K562 (cell line): ENCODE measurements around the gene PPP1R3G. TPM values are rescaled to one million over a fixed set of nuclear protein-coding genes. Genes with fewer than 3 reads are reported as not detected.

Source experiments
- ATAC-seq: fragments of 200-7000 bp; cut with Tn5 transposase; 3 replicates; pipeline ENCODE4 v1.9.1; 2020; ENCODE audit warnings: moderate library complexity
- BruUV-seq: library from RNA; stranded (reverse); fragments of 400-500 nt; replicated peaks from 2 replicates; lab custom pipeline; 2021; lab: Mats Ljungman, UMichigan
- CTCF ChIA-PET: fragments of 300-600 bp; formaldehyde crosslinking; extraction: SDS; loops from one replicate; lab custom pipeline; 2021; ENCODE audit warnings: low intra/inter-chr PET ratio; lab: Yijun Ruan, JAX
- POLR2A ChIA-PET: fragments of 300-600, 350-650 bp; sonication (Branson Sonifier 250); formaldehyde crosslinking; extraction: SDS; loops from one replicate; lab custom pipeline; 2021; ENCODE audit warnings: antibody characterized with exemption, inconsistent platforms; lab: Yijun Ruan, JAX
- DNase-seq, 4 experiments: peaks; one replicate each; pipeline versions ENCODE4 v3.0.0 to v3.0.0-alpha.2; 2011 to 2018; ENCODE audit warnings: low spot score in 3 of 4, mixed read lengths in 3 of 4; ENCODE audit errors: extremely low read depth in 1 of 4
- FAIRE-seq: peaks from 2 replicates; lab custom pipeline; 2011; peaks lifted over from hg19 to GRCh38; lab: Jason Lieb, UNC
- H2AFZ ChIP-seq: 2 replicates; pipeline ENCODE4 v1.6.0; 2011; ENCODE audit warnings: low read depth, low read length, control low read depth, inconsistent platforms
- H3K27ac ChIP-seq: fragments of 200-600 bp; 3 replicates; pipeline ENCODE4 v1.8.0; 2011; ENCODE audit warnings: low read depth, mild to moderate bottlenecking, control low read depth, inconsistent platforms, low read length, moderate library complexity, mixed read lengths; ENCODE audit errors: extremely low read depth
- H3K27me3 ChIP-seq, 2 experiments: fragments of 300-600 bp in 1 of 2; 2 replicates in 1 of 2; 3 replicates in 1 of 2; pipeline versions ENCODE4 v1.6.0 to v1.8.0; 2011; ENCODE audit warnings: inconsistent platforms in 2 of 2, low read length in 2 of 2, mild to moderate bottlenecking in 1 of 2, mixed read lengths in 1 of 2, moderate library complexity in 1 of 2; ENCODE audit not compliant: control insufficient read depth in 2 of 2, insufficient read depth in 2 of 2
- H3K36me3 ChIP-seq: fragments of 300-600 bp; 3 replicates; pipeline ENCODE4 v1.8.0; 2011; ENCODE audit warnings: mild to moderate bottlenecking, low read length, inconsistent platforms; ENCODE audit not compliant: control insufficient read depth, insufficient read depth
- H3K4me1 ChIP-seq, 2 experiments: fragments of 200-600 bp in 1 of 2; replicated peaks in 1 of 2; 2 replicates in 1 of 2; 3 replicates in 1 of 2; pipeline versions ENCODE4 v1.5.1 to v1.8.0; 2011; ENCODE audit warnings: inconsistent platforms in 2 of 2, low read length in 2 of 2, mild to moderate bottlenecking in 1 of 2, mixed read lengths in 1 of 2, moderate library complexity in 1 of 2; ENCODE audit not compliant: control insufficient read depth in 2 of 2, insufficient read depth in 2 of 2
- H3K4me2 ChIP-seq: 2 replicates; pipeline ENCODE4 v1.6.1; 2011; ENCODE audit warnings: low read length, control low read depth, inconsistent platforms, mixed read lengths; ENCODE audit not compliant: insufficient read depth
- H3K4me3 ChIP-seq: fragments of 200-600 bp; sonication (generic), shearing (Covaris generic); 2 replicates; pipeline ENCODE4 v1.5.1; 2016; ENCODE audit warnings: control low read depth, inconsistent platforms
- H3K79me2 ChIP-seq: fragments of 200-600 bp; 3 replicates; pipeline ENCODE4 v1.8.0; 2011; ENCODE audit warnings: low read length, inconsistent platforms; ENCODE audit not compliant: control insufficient read depth, insufficient read depth
- H3K9ac ChIP-seq, 2 experiments: 2 replicates each; pipeline versions ENCODE4 v1.6.0 to v1.6.1; 2011; ENCODE audit warnings: low read depth in 2 of 2, low read length in 2 of 2, control low read depth in 1 of 2, inconsistent platforms in 1 of 2, mild to moderate bottlenecking in 1 of 2, mixed read lengths in 1 of 2; ENCODE audit not compliant: insufficient read depth in 1 of 2
- H3K9me1 ChIP-seq: one replicate; pipeline ENCODE4 v1.6.0; 2011; ENCODE audit warnings: inconsistent platforms, mild to moderate bottlenecking, low read length, moderate library complexity; ENCODE audit not compliant: control insufficient read depth, insufficient read depth
- H3K9me3 ChIP-seq: replicated peaks from 2 replicates; pipeline ENCODE4 v1.5.1; 2011; ENCODE audit warnings: low read depth, low read length, inconsistent platforms; ENCODE audit not compliant: control insufficient read depth, insufficient read depth
- H4K20me1 ChIP-seq: replicated peaks from 2 replicates; pipeline ENCODE4 v1.6.1; 2011; ENCODE audit warnings: low read length, inconsistent platforms, mixed read lengths; ENCODE audit not compliant: control insufficient read depth, insufficient read depth
- MAZ ChIP-seq, 2 experiments: fragments of 450-650 bp in 1 of 2; sonication (generic) in 1 of 2; formaldehyde crosslinking; IDR thresholded peaks in 1 of 2; conservative IDR thresholded peaks in 1 of 2; 2 replicates each; pipeline versions ENCODE4 v1.4.0 to v1.5.0; 2020; ENCODE audit warnings: mild to moderate bottlenecking in 1 of 2, missing genetic modification reagents in 1 of 2
- MTA2 ChIP-seq: fragments of 450-650 bp; IDR thresholded peaks from 2 replicates; pipeline ENCODE4 v1.6.1; 2016; ENCODE audit warnings: low read depth
- NCOA2 ChIP-seq, 2 experiments: fragments of 450-650 bp; IDR thresholded peaks; 2 replicates each; pipeline ENCODE4 v1.6.1; 2018; ENCODE audit warnings: mild to moderate bottlenecking in 2 of 2, moderate library complexity in 1 of 2; ENCODE audit not compliant: partially characterized antibody in 2 of 2
- POLR2A ChIP-seq: fragments of 450-650 bp; conservative IDR thresholded peaks from 2 replicates; pipeline ENCODE4 v1.6.1; 2016
- RNF2 ChIP-seq: sonication (generic); IDR thresholded peaks from 2 replicates; pipeline ENCODE4 v1.6.1; 2016
- TCF3 ChIP-seq: sonication (generic); formaldehyde crosslinking; IDR thresholded peaks from 2 replicates; pipeline ENCODE4 v1.4.0; 2020; ENCODE audit warnings: mild to moderate bottlenecking, missing genetic modification reagents
- WGBS: fragments of 100-300 bp; shearing (Covaris generic); methylation state at CpG from one replicate; pipeline ENCODE4 v1.1.6; 2016; ENCODE audit warnings: low coverage, mixed read lengths; ENCODE audit not compliant: insufficient coverage; ENCODE audit errors: missing lambda C conversion rate; 5-methylcytosine and 5-hydroxymethylcytosine counted together
- in situ Hi-C: fragments of 300-500 bp; cut with MboI; formaldehyde crosslinking; loops from 4 replicates; pipeline ENCODE4 v1.15.0; 2018; ENCODE audit warnings: inconsistent platforms, mixed read lengths
- intact Hi-C: fragments of 100-400 bp; cut with micrococcal nuclease; formaldehyde crosslinking; loops from 2 replicates; pipeline ENCODE4 v1.14.2; 2022
- polyA plus RNA-seq, 8 experiments: library from polyadenylated mRNA; depleted of rRNA in 4 of 8; stranded (reverse) in 5 of 8; unstranded in 3 of 8; fragments of >200 nt; fragmentation: Nextera tagmentation in 2 of 8; fragmentation: Illumina TruSeq in 1 of 8; extraction: Ambion mirVana in 2 of 8; extraction: Trizol in 1 of 8; gene quantifications; 2 replicates each; pipeline versions ENCODE4 v1.2.1 to v1.2.3, GENCODE V29; 2011 to 2014; ENCODE audit warnings: inconsistent platforms in 1 of 8, missing spikeins in 1 of 8
- total RNA-seq, 7 experiments: library from RNA; depleted of rRNA in 6 of 7; stranded (reverse); fragments of >200 nt in 6 of 7; fragmentation: Illumina TruSeq in 2 of 7; extraction: Trizol in 2 of 7; gene quantifications; 2 replicates each; pipeline versions ENCODE4 v1.2.1 to v1.2.3, GENCODE V29; 2011 to 2021; ENCODE audit warnings: low replicate concordance in 1 of 7

Gene PPP1R3G
- total and polyA plus RNA-seq, 9 of the 15 experiments (the other 6 are each of a cell fraction or from before 2014, with no cell fraction given): 0.01 to 0.13 (median 0.01) TPM; not detected in 4

DNA sequence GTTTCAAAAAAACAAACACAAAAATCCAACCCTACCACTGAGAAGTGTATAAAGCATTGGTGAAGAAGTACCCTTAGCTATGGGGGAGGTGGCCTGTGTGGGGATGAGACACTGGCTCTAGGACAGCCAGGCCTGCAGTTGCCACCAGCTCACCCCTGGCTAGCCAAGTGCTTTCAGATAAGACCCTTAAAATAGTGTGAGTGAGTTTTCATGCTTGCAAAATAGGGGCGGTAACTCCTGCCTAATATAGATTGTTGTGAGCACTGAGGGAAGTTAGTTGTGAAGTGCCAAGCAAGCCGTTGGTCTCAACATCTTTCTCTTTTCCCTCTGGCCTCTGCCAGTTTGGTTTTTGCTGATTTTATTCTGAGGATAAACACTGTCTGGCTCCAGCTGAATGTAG lies 11.3 kb downstream of the PPP1R3G start:
- WGBS: 4% methylated on average over 2 of the region's 2 CpGs
- H3K9me3 ChIP-seq: no peaks in the 10 kb centered on the region
- no peak overlapping the region for H2AFZ ChIP-seq
- H3K9me1 ChIP-seq: no peaks in the 10 kb centered on the region
- CTCF ChIA-PET: no interaction called here
- in situ Hi-C loops: no loop called here
- H3K79me2 ChIP-seq: no peaks in the 10 kb centered on the region
- BruUV-seq: no TSS peak
- no peaks in the 10 kb centered on the region for H4K20me1 ChIP-seq
- TF ChIP-seq MAZ (CRISPR knock-in tag; conservative IDR thresholded peaks at IDR 0.05 in 1 of 2, IDR thresholded peaks at IDR 0.05 in 1 of 2) (no peak), TCF3 (peak; percentile 39), MTA2 (no peak), NCOA2 (IDR thresholded peaks at IDR 0.05; ENCODE audit: partially characterized antibody in 2 of 2) (no peak), RNF2 (no peak), POLR2A (no peak)
- H3K36me3 ChIP-seq: no peaks in the 10 kb centered on the region
- intact Hi-C loops: no loop called here
- DNase-seq (peak in 1 of 4 experiments; percentile 29), ATAC-seq (peak; percentile 35), FAIRE-seq (peak; percentile 11)
- peaks cover 0 to 10% of the 10 kb centered on the region in 2 experiments; a peak in 2 of 5 replicates for H3K4me1 ChIP-seq
- no peak overlapping the region for H3K9ac ChIP-seq
- POLR2A ChIA-PET: interaction anchor here (0.6 to 0.7 kb wide), 2 partner anchors 143 to 567 kb away, joined by 3 read pairs; no protein-coding TSS in a partner anchor
- H3K4me2 ChIP-seq: no peak overlapping the region
- peaks cover under 1 to 4% of the 10 kb centered on the region in 2 experiments; a peak in 4 of 5 replicates for H3K27me3 ChIP-seq
- H3K27ac ChIP-seq: no peak overlapping the region
- no peak overlapping the region for H3K4me3 ChIP-seq
